Effector memory CD8-positive, alpha-beta T cell (primary cell): ENCODE results near the gene GAGE12H.
"Not testable (repeated sequence)": the region's sequence is repeated elsewhere in the genome, so short reads cannot be mapped to it uniquely, and the experiment has no call there.

Experiments used
- ATAC-seq: fragments of 150-1000 bp; cut with Tn5 transposase; replicated peaks from 2 replicates; pipeline ENCODE4 v1.10.0; 2021; ENCODE audit warnings: mild to moderate bottlenecking, moderate library complexity
- DNase-seq, 3 experiments: peaks; one replicate each; pipeline ENCODE4 v3.0.0; 2021
- H3K27ac Mint-ChIP-seq, 2 donors: one replicate each; pipeline ENCODE4 v1.8.0; 2022; ENCODE audit warnings: mild to moderate bottlenecking in 2 of 2, mixed read lengths in 2 of 2, moderate library complexity in 2 of 2
- H3K27me3 Mint-ChIP-seq, 2 donors: one replicate each; pipeline ENCODE4 v1.8.0; 2022; ENCODE audit warnings: mixed read lengths in 2 of 2
- H3K36me3 Mint-ChIP-seq: one replicate; pipeline ENCODE4 v1.8.0; 2022; ENCODE audit warnings: mild to moderate bottlenecking, moderate library complexity, mixed read lengths; ENCODE audit not compliant: insufficient read depth
- H3K4me1 Mint-ChIP-seq, 2 donors: one replicate each; pipeline ENCODE4 v1.8.0; 2022; ENCODE audit warnings: low read depth in 2 of 2, mixed read lengths in 2 of 2
- H3K4me3 Mint-ChIP-seq, 2 donors: one replicate each; pipeline ENCODE4 v1.8.0; 2022; ENCODE audit warnings: mild to moderate bottlenecking in 2 of 2, mixed read lengths in 2 of 2, moderate library complexity in 2 of 2
- H3K9me3 Mint-ChIP-seq, 2 donors: one replicate each; pipeline ENCODE4 v1.8.0; 2022; ENCODE audit warnings: mixed read lengths in 2 of 2
- total RNA-seq, 9 experiments: gene quantifications; one replicate each; lab custom pipeline; 2026; lab: John Stamatoyannopoulos, UW

Gene GAGE12H
- total RNA-seq: 0 reads per million in 9 experiments

- not testable (repeated sequence) for H3K36me3 Mint-ChIP-seq, H3K4me1 Mint-ChIP-seq, H3K27ac Mint-ChIP-seq, ATAC-seq, H3K27me3 Mint-ChIP-seq, H3K9me3 Mint-ChIP-seq, DNase-seq, H3K4me3 Mint-ChIP-seq
Measured at GRCh38 chrX:49579649-49580048, at the start of gene GAGE12H. TSS of gene GAGE12H (plus strand) at chrX:49579949. CDS start at chrX:49581104, 1,155 bp downstream.

DNA sequence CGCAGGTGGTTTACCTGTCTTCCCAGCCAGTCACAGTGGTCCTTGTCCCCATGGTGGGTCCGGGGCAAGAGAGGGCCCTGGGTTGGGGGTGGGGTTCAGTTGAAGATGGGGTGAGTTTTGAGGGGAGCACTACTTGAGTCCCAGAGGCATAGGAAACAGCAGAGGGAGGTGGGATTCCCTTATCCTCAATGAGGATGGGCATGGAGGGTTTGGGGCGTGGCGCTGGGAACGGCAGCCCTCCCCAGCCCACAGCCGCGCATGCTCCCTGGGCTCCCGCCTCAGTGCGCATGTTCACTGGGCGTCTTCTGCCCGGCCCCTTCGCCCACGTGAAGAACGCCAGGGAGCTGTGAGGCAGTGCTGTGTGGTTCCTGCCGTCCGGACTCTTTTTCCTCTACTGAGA is 47.9 kb upstream of the GAGE12H start, which contains the start of gene GAGE12C:
GAGE12C (plus strand) TSS at position 301 of the 400 bp plus-strand sequence. CDS start 1,155 bp downstream, outside the sequence.
- H3K36me3 Mint-ChIP-seq, H3K4me3 Mint-ChIP-seq, H3K4me1 Mint-ChIP-seq, H3K27me3 Mint-ChIP-seq, DNase-seq, ATAC-seq, H3K9me3 Mint-ChIP-seq, H3K27ac Mint-ChIP-seq: not testable (repeated sequence)

GRCh38 chrX:49541433-49541832 is 38.3 kb upstream of the GAGE12H start, which contains the start of gene GAGE12D:
TSS of gene GAGE12D (plus strand) at chrX:49541733. CDS start at chrX:49542888, 1,155 bp downstream.
- ATAC-seq, DNase-seq, H3K4me3 Mint-ChIP-seq, H3K27me3 Mint-ChIP-seq, H3K9me3 Mint-ChIP-seq, H3K4me1 Mint-ChIP-seq, H3K27ac Mint-ChIP-seq, H3K36me3 Mint-ChIP-seq: not testable (repeated sequence)

DNA sequence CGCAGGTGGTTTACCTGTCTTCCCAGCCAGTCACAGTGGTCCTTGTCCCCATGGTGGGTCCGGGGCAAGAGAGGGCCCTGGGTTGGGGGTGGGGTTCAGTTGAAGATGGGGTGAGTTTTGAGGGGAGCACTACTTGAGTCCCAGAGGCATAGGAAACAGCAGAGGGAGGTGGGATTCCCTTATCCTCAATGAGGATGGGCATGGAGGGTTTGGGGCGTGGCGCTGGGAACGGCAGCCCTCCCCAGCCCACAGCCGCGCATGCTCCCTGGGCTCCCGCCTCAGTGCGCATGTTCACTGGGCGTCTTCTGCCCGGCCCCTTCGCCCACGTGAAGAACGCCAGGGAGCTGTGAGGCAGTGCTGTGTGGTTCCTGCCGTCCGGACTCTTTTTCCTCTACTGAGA is 28.8 kb upstream of the GAGE12H start, which contains the start of gene GAGE12E:
GAGE12E (plus strand) TSS at position 301 of the 400 bp plus-strand sequence. CDS start 1,155 bp downstream, outside the sequence.
- not testable (repeated sequence) for H3K4me3 Mint-ChIP-seq, H3K4me1 Mint-ChIP-seq, H3K27ac Mint-ChIP-seq

GRCh38 chrX:49560542-49560941 is 19.2 kb upstream of the GAGE12H start, which contains the start of gene GAGE12F:
TSS of gene GAGE12F (plus strand) at chrX:49560842. CDS start at chrX:49561997, 1,155 bp downstream.
- not testable (repeated sequence) for H3K36me3 Mint-ChIP-seq, H3K27me3 Mint-ChIP-seq, H3K9me3 Mint-ChIP-seq, ATAC-seq, H3K27ac Mint-ChIP-seq, H3K4me3 Mint-ChIP-seq, DNase-seq, H3K4me1 Mint-ChIP-seq

More for the DNA sequence above, 28.8 kb upstream of the GAGE12H start, which contains the start of gene GAGE12E:
- DNase-seq, H3K9me3 Mint-ChIP-seq, ATAC-seq, H3K27me3 Mint-ChIP-seq, H3K36me3 Mint-ChIP-seq: not testable (repeated sequence)

DNA sequence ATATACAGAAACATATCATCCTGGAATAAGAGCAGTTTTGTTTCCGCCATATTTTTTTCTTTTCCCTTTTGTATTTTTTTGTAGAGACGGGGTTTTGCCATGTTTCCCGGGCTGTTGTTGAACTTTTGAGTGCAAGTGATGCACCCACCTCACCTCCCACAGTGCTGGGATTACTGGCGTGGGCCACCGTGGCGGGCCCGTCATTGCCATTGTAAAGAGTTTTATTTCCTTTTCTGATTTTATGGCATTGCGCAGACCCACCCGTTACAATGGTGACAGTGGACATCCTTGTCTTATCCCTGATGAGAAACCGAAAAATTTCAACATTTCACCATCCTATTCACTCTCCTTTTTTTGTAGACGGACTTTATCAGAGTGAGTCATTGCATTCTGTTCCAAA is 11.0 kb upstream of the GAGE12H start:
- not testable (repeated sequence) for DNase-seq, H3K4me1 Mint-ChIP-seq, ATAC-seq, H3K4me3 Mint-ChIP-seq, H3K9me3 Mint-ChIP-seq, H3K36me3 Mint-ChIP-seq, H3K27ac Mint-ChIP-seq, H3K27me3 Mint-ChIP-seq

GRCh38 chrX:49569152-49569551 is 10.6 kb upstream of the GAGE12H start:
- not testable (repeated sequence) for H3K36me3 Mint-ChIP-seq, H3K27me3 Mint-ChIP-seq, ATAC-seq, DNase-seq, H3K4me1 Mint-ChIP-seq, H3K4me3 Mint-ChIP-seq, H3K27ac Mint-ChIP-seq, H3K9me3 Mint-ChIP-seq

DNA sequence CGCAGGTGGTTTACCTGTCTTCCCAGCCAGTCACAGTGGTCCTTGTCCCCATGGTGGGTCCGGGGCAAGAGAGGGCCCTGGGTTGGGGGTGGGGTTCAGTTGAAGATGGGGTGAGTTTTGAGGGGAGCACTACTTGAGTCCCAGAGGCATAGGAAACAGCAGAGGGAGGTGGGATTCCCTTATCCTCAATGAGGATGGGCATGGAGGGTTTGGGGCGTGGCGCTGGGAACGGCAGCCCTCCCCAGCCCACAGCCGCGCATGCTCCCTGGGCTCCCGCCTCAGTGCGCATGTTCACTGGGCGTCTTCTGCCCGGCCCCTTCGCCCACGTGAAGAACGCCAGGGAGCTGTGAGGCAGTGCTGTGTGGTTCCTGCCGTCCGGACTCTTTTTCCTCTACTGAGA is 9.6 kb upstream of the GAGE12H start, which contains the start of gene GAGE12G:
GAGE12G (plus strand) TSS at position 301 of the 400 bp plus-strand sequence. CDS start 1,155 bp downstream, outside the sequence.
- not testable (repeated sequence) for ATAC-seq

GRCh38 chrX:49589196-49589595 is 9.4 kb downstream of the GAGE12H start, which contains the start of gene GAGE2A:
TSS of gene GAGE2A (plus strand) at chrX:49589496. CDS start at chrX:49590651, 1,155 bp downstream.
- not testable (repeated sequence) for H3K27ac Mint-ChIP-seq, H3K9me3 Mint-ChIP-seq, H3K4me1 Mint-ChIP-seq, ATAC-seq, H3K27me3 Mint-ChIP-seq, H3K36me3 Mint-ChIP-seq, DNase-seq, H3K4me3 Mint-ChIP-seq

More for the DNA sequence above, 9.6 kb upstream of the GAGE12H start, which contains the start of gene GAGE12G:
- H3K4me3 Mint-ChIP-seq, DNase-seq, H3K27ac Mint-ChIP-seq, H3K4me1 Mint-ChIP-seq, H3K9me3 Mint-ChIP-seq, H3K27me3 Mint-ChIP-seq, H3K36me3 Mint-ChIP-seq: not testable (repeated sequence)

- DNase-seq: peak in 1 of 3 experiments; percentile 1
- not testable (repeated sequence) for H3K36me3 Mint-ChIP-seq, H3K27me3 Mint-ChIP-seq, H3K27ac Mint-ChIP-seq, H3K4me3 Mint-ChIP-seq, H3K4me1 Mint-ChIP-seq, H3K9me3 Mint-ChIP-seq, ATAC-seq
Measured at GRCh38 chrX:49589769-49590478, 10.2 kb downstream of the GAGE12H start.

DNA sequence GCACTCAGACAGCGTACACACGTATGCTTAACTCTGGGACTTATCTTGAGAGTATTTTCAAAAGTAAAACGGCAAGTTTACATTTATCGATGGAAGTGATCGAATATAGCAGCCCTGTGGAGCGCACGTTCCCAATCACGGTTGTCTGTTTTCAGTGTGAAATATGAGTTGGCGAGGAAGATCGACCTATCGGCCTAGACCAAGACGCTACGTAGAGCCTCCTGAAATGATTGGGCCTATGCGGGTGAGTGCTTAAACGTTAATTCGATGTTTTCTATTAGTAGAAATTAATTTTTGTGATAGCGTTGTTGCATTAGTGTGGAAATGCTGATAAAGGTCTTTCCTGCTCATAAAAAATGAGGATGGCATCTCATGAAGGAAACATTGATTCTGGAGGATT is 10.7 kb downstream of the GAGE12H start:
- not testable (repeated sequence) for ATAC-seq, H3K27me3 Mint-ChIP-seq

DNA sequence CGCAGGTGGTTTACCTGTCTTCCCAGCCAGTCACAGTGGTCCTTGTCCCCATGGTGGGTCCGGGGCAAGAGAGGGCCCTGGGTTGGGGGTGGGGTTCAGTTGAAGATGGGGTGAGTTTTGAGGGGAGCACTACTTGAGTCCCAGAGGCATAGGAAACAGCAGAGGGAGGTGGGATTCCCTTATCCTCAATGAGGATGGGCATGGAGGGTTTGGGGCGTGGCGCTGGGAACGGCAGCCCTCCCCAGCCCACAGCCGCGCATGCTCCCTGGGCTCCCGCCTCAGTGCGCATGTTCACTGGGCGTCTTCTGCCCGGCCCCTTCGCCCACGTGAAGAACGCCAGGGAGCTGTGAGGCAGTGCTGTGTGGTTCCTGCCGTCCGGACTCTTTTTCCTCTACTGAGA is 19.0 kb downstream of the GAGE12H start, which contains the start of gene GAGE1:
GAGE1 (plus strand) TSS at position 301 of the 400 bp plus-strand sequence. CDS start 1,155 bp downstream, outside the sequence.
- ATAC-seq, DNase-seq, H3K4me1 Mint-ChIP-seq, H3K4me3 Mint-ChIP-seq, H3K27ac Mint-ChIP-seq, H3K36me3 Mint-ChIP-seq, H3K27me3 Mint-ChIP-seq, H3K9me3 Mint-ChIP-seq: not testable (repeated sequence)

More for the DNA sequence above, 10.7 kb downstream of the GAGE12H start:
- H3K27ac Mint-ChIP-seq, H3K36me3 Mint-ChIP-seq, H3K9me3 Mint-ChIP-seq, H3K4me3 Mint-ChIP-seq, DNase-seq, H3K4me1 Mint-ChIP-seq: not testable (repeated sequence)

- no peaks in the 10 kb centered on the region for H3K36me3 Mint-ChIP-seq
- DNase-seq (no peak), ATAC-seq (no peak)
- H3K4me3 Mint-ChIP-seq: no peak overlapping the region
- no peak overlapping the region for H3K27ac Mint-ChIP-seq
- no peaks in the 10 kb centered on the region for H3K9me3 Mint-ChIP-seq
- peaks cover 6 to 7% of the 10 kb centered on the region in 2 donors for H3K27me3 Mint-ChIP-seq
- no peaks in the 10 kb centered on the region for H3K4me1 Mint-ChIP-seq
Measured at GRCh38 chrX:49610718-49611310, 31.1 kb downstream of the GAGE12H start.
